ENCODE measurements around the gene SARDH.
A peak's percentile ranks its signal among the peaks of the same experiment; 100 is the strongest.

Gene SARDH

DNA sequence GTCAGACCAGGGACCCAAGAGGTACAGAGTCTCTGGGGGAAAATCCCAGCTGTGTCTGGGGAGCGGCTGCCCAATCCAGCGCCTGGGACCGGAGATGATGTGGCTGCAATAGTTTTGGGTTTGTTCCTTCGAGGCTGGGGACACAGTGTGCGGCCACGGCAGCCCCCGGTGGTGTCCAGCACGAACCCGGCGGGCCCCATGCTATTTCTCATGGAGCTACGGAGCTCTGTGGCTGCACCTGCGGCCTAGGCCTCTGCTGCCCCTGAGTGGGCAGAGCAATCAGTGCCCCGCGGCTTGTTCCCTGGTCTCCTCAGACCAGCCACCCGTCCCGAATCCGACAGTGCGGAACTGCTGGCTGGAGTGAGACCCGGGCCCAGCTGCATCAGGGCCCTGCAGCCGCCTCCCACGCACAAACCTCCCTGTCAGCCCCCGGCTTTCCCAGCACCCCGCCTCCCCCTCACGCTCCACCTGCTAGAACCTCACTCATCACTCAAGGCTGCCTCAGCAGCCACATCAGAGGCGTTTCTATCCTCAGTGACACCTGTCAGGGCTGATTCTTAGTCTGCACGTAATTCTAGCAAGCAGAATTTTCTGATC, 29.0 kb downstream of the SARDH start:
- H3K9me3 ChIP-seq (ENCODE audit: insufficient read depth, low read length, severe bottlenecking), result no peaks in the 10 kb centered on the region
- H3K4me2 ChIP-seq (ENCODE audit: insufficient read depth, low read length), result no peak overlapping the region
- H2AFZ ChIP-seq (ENCODE audit: low read depth, low read length), result no peak overlapping the region
- no peaks in the 10 kb centered on the region; the same call in 1 of the 2 replicates for H4K20me1 ChIP-seq (ENCODE audit: insufficient read depth, low read length)
- H3K9ac ChIP-seq (ENCODE audit: low read depth, low read length), result no peak overlapping the region
- no peak overlapping the region for H3K27ac ChIP-seq (ENCODE audit: low read length)
- no peaks in the 10 kb centered on the region for H3K36me3 ChIP-seq (ENCODE audit: insufficient read depth, low read length)
- peak; percentile 48 for DNase-seq
- peaks cover 2% of the 10 kb centered on the region; the same call in 1 of the 2 replicates for H3K4me1 ChIP-seq (ENCODE audit: insufficient read depth, low read length)
- ATAC-seq (ENCODE audit: insufficient read depth, low read depth), result peak; percentile 78
- no peaks in the 10 kb centered on the region for H3K79me2 ChIP-seq (ENCODE audit: insufficient read depth, low read length)
- no peak for TF ChIP-seq EZH2 (IDR thresholded peaks at IDR 0.05; ENCODE audit: borderline replicate concordance, low read depth, low read length, severe bottlenecking)
- TF ChIP-seq, protein P1, sequence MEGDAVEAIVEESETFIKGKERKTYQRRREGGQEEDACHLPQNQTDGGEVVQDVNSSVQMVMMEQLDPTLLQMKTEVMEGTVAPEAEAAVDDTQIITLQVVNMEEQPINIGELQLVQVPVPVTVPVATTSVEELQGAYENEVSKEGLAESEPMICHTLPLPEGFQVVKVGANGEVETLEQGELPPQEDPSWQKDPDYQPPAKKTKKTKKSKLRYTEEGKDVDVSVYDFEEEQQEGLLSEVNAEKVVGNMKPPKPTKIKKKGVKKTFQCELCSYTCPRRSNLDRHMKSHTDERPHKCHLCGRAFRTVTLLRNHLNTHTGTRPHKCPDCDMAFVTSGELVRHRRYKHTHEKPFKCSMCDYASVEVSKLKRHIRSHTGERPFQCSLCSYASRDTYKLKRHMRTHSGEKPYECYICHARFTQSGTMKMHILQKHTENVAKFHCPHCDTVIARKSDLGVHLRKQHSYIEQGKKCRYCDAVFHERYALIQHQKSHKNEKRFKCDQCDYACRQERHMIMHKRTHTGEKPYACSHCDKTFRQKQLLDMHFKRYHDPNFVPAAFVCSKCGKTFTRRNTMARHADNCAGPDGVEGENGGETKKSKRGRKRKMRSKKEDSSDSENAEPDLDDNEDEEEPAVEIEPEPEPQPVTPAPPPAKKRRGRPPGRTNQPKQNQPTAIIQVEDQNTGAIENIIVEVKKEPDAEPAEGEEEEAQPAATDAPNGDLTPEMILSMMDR (IDR thresholded peaks at IDR 0.05; ENCODE audit: borderline replicate concordance, extremely low read depth, low read length, poor library complexity, severe bottlenecking), result no peak
- H3K27me3 ChIP-seq (ENCODE audit: insufficient read depth, low read length, poor library complexity), result no peaks in the 10 kb centered on the region
- H3K4me3 ChIP-seq (ENCODE audit: low read depth in 1 of 2, low read length in 2 of 2), result no peak overlapping the region

DNA sequence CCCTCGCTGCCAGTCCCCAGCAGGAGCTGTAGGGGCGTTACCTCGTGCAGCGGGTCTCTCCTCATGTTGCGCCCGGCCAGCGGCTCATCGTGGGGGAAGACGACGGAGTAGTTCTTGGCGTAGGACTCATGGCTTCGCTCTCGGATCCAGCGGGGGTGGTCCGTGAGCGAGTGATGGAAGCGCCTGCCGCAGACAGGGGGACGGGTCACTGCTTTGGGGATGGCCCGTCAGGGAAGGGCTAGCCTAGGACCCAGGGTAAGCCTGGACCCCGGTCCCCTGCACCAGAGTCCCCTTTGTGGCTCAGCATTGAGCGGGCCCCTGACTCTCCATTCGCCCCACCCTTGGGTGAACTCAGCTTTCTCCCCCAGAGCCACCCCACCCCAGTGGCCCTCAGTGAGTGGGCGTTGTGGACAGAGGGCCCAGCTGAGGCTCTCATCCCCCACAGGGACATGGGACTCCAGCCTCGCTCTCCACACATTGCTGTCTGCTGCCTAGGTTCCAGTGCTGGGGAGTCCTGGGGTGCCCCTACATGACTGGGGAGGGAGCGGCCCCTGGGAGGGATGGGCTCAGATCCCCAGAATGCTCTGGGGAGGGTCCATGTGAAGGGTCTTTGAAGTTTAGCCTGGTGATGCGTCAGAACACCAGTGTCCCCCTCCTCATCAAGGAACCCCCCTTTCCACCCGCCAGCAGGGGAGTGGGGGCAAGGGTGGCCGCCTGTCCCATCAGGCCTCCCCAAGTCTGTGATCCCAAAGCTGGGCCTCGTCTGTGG, 29.7 kb downstream of the SARDH start:
- no peak for ATAC-seq (ENCODE audit: insufficient read depth, low read depth)
- no peak for DNase-seq
- Histone ChIP-seq H3K9me3 (ENCODE audit: insufficient read depth, low read length, severe bottlenecking) (no peaks in the 10 kb centered on the region), H4K20me1 (ENCODE audit: insufficient read depth, low read length) (no peaks in the 10 kb centered on the region; the same call in 1 of the 2 replicates), H3K27me3 (ENCODE audit: insufficient read depth, low read length, poor library complexity) (no peaks in the 10 kb centered on the region), H3K4me3 (ENCODE audit: low read depth in 1 of 2, low read length in 2 of 2) (no peak overlapping the region), H3K79me2 (ENCODE audit: insufficient read depth, low read length) (no peaks in the 10 kb centered on the region), H2AFZ (ENCODE audit: low read depth, low read length) (no peak overlapping the region), H3K9ac (ENCODE audit: low read depth, low read length) (no peak overlapping the region), H3K4me2 (ENCODE audit: insufficient read depth, low read length) (no peak overlapping the region), H3K36me3 (ENCODE audit: insufficient read depth, low read length) (no peaks in the 10 kb centered on the region), H3K4me1 (ENCODE audit: insufficient read depth, low read length) (peaks cover 2% of the 10 kb centered on the region; the same call in 1 of the 2 replicates), H3K27ac (ENCODE audit: low read length) (no peak overlapping the region)
- no peak for TF ChIP-seq EZH2 (IDR thresholded peaks at IDR 0.05; ENCODE audit: borderline replicate concordance, low read depth, low read length, severe bottlenecking)
- TF ChIP-seq, protein P1 (IDR thresholded peaks at IDR 0.05; ENCODE audit: borderline replicate concordance, extremely low read depth, low read length, poor library complexity, severe bottlenecking), result no peak

- no peaks in the 10 kb centered on the region; the same call in 1 of the 2 replicates for H4K20me1 ChIP-seq (ENCODE audit: insufficient read depth, low read length)
- peaks cover 8% of the 10 kb centered on the region for H3K4me1 ChIP-seq (ENCODE audit: insufficient read depth, low read length)
- H3K4me3 ChIP-seq (ENCODE audit: low read depth in 1 of 2, low read length in 2 of 2), result no peak overlapping the region
- H3K36me3 ChIP-seq (ENCODE audit: insufficient read depth, low read length), result no peaks in the 10 kb centered on the region
- no peaks in the 10 kb centered on the region for H3K9me3 ChIP-seq (ENCODE audit: insufficient read depth, low read length, severe bottlenecking)
- no peaks in the 10 kb centered on the region for H3K79me2 ChIP-seq (ENCODE audit: insufficient read depth, low read length)
- H3K9ac ChIP-seq (ENCODE audit: low read depth, low read length), result no peak overlapping the region
- no peak overlapping the region for H3K4me2 ChIP-seq (ENCODE audit: insufficient read depth, low read length)
- TF ChIP-seq, protein P1 (IDR thresholded peaks at IDR 0.05; ENCODE audit: borderline replicate concordance, extremely low read depth, low read length, poor library complexity, severe bottlenecking), result no peak
- no peak for TF ChIP-seq EZH2 (IDR thresholded peaks at IDR 0.05; ENCODE audit: borderline replicate concordance, low read depth, low read length, severe bottlenecking)
- no peak overlapping the region for H2AFZ ChIP-seq (ENCODE audit: low read depth, low read length)
- H3K27me3 ChIP-seq (ENCODE audit: insufficient read depth, low read length, poor library complexity), result no peaks in the 10 kb centered on the region
- no peak overlapping the region for H3K27ac ChIP-seq (ENCODE audit: low read length)
- no peak for ATAC-seq (ENCODE audit: insufficient read depth, low read depth)
- DNase-seq, result no peak
Observed at GRCh38 chr9:133707763-133708245, 30.3 kb downstream of the SARDH start.
